Liver (tissue), 9 donors: ENCODE data around the gene AP1M2. TPM values are rescaled to one million over a fixed set of nuclear protein-coding genes. Genes with fewer than 3 reads are reported as not detected.

Source experiments
- DNase-seq: peaks from one replicate; pipeline ENCODE4 v3.0.0-alpha.2; 2017; ENCODE audit warnings: low spot score
- H3K27ac ChIP-seq, 2 donors: one replicate each; pipeline ENCODE4 v1.7.0; 2013; ENCODE audit warnings: inconsistent platforms in 2 of 2, low read length in 2 of 2, control low read depth in 1 of 2, low read depth in 1 of 2, mild to moderate bottlenecking in 1 of 2
- H3K27me3 ChIP-seq, 4 donors: one replicate each; pipeline versions ENCODE4 v1.6.1 to v1.7.0; 2013; ENCODE audit warnings: low read length in 3 of 4, inconsistent platforms in 1 of 4, mild to moderate bottlenecking in 1 of 4, moderate library complexity in 1 of 4; ENCODE audit not compliant: control insufficient read depth in 4 of 4, insufficient read depth in 4 of 4
- H3K36me3 ChIP-seq, 4 donors: one replicate each; pipeline versions ENCODE4 v1.6.1 to v1.7.0; 2013; ENCODE audit warnings: low read length in 3 of 4, mild to moderate bottlenecking in 3 of 4, low read depth in 1 of 4, moderate library complexity in 1 of 4; ENCODE audit not compliant: control insufficient read depth in 4 of 4, insufficient read depth in 3 of 4
- H3K4me1 ChIP-seq, 4 donors: one replicate each; pipeline versions ENCODE4 v1.6.1 to v1.7.0; 2013; ENCODE audit warnings: low read length in 3 of 4, mild to moderate bottlenecking in 3 of 4, moderate library complexity in 1 of 4; ENCODE audit not compliant: control insufficient read depth in 4 of 4, insufficient read depth in 4 of 4
- H3K4me3 ChIP-seq, 3 donors: one replicate each; pipeline versions ENCODE4 v1.6.1 to v1.7.0; 2013; ENCODE audit warnings: low read length in 3 of 3, control low read depth in 1 of 3, low read depth in 1 of 3, mild to moderate bottlenecking in 1 of 3
- H3K9ac ChIP-seq, 2 donors: one replicate each; pipeline ENCODE4 v1.7.0; 2013; ENCODE audit warnings: low read length in 2 of 2, mild to moderate bottlenecking in 2 of 2, moderate library complexity in 2 of 2, control low read depth in 1 of 2, low read depth in 1 of 2
- H3K9me3 ChIP-seq, 4 donors: one replicate each; pipeline versions ENCODE4 v1.6.1 to v1.7.0; 2013; ENCODE audit warnings: low read length in 3 of 4; ENCODE audit not compliant: control insufficient read depth in 4 of 4
- FOXA1 ChIP-seq: IDR thresholded peaks from 2 replicates; pipeline ENCODE4 v1.6.1; 2016; ENCODE audit warnings: antibody characterized with exemption
- FOXA2 ChIP-seq: IDR thresholded peaks from 2 replicates; pipeline ENCODE4 v1.6.1; 2016; ENCODE audit warnings: antibody characterized with exemption
- HNF4A ChIP-seq, 2 donors: conservative IDR thresholded peaks; 2 replicates each; pipeline ENCODE4 v1.6.1; 2016; ENCODE audit warnings: antibody characterized with exemption in 2 of 2, mild to moderate bottlenecking in 2 of 2
- JUND ChIP-seq, 2 donors: IDR thresholded peaks; 2 replicates each; pipeline ENCODE4 v1.6.1; 2016; ENCODE audit warnings: antibody characterized with exemption in 2 of 2
- NR2F2 ChIP-seq: IDR thresholded peaks from 2 replicates; pipeline ENCODE4 v1.6.1; 2016; ENCODE audit warnings: antibody characterized with exemption
- RXRA ChIP-seq, 2 donors: IDR thresholded peaks; 2 replicates each; pipeline ENCODE4 v1.6.1; 2017 to 2018; ENCODE audit warnings: antibody characterized with exemption in 2 of 2, mild to moderate bottlenecking in 1 of 2
- SP1 ChIP-seq: IDR thresholded peaks from 2 replicates; pipeline ENCODE4 v1.6.1; 2018; ENCODE audit warnings: antibody characterized with exemption, mild to moderate bottlenecking
- TAF1 ChIP-seq: conservative IDR thresholded peaks from 2 replicates; pipeline ENCODE4 v1.6.1; 2016; ENCODE audit warnings: antibody characterized with exemption, mild to moderate bottlenecking
- YY1 ChIP-seq: IDR thresholded peaks from 2 replicates; pipeline ENCODE4 v1.6.1; 2016; ENCODE audit warnings: antibody characterized with exemption, mild to moderate bottlenecking
- WGBS: extraction: QIAGEN DNeasy Blood & Tissue Kit; methylation state at CpG from one replicate; pipeline ENCODE4 v1.1.7; 2013; 5-methylcytosine and 5-hydroxymethylcytosine counted together
- polyA plus RNA-seq, 2 donors: library from polyadenylated mRNA; stranded (reverse) in 1 of 2; unstranded in 1 of 2; fragments of 200-250 nt in 1 of 2; fragments of >200 nt in 1 of 2; fragmentation: Nextera tagmentation in 1 of 2; extraction: Ambion mirVana in 1 of 2; gene quantifications; one replicate each; pipeline versions ENCODE4 v1.2.1 to v1.2.3, GENCODE V29; 2013 to 2015
- total RNA-seq, 2 donors: library from RNA; depleted of rRNA; stranded (reverse); fragments of >200 nt; gene quantifications; one replicate each; pipeline ENCODE4 v1.2.3, GENCODE V29; 2014
- TF ChIP-seq, protein P1 (sequence below): IDR thresholded peaks from 2 replicates; pipeline ENCODE4 v1.6.1; 2016; ENCODE audit warnings: antibody characterized with exemption
- TF ChIP-seq, protein P2 (sequence below): IDR thresholded peaks from 2 replicates; pipeline ENCODE4 v1.6.1; 2016; ENCODE audit warnings: antibody characterized with exemption
- TF ChIP-seq, protein P3 (sequence below): IDR thresholded peaks from 2 replicates; pipeline ENCODE4 v1.6.1; 2016; ENCODE audit warnings: antibody characterized with exemption
- TF ChIP-seq, protein P4 (sequence below): fragments of 150-350 bp; IDR thresholded peaks from 2 replicates; pipeline ENCODE4 v1.5.1; 2017; ENCODE audit warnings: improper control_type of control experiment, low read depth, low read length; ENCODE audit not compliant: missing input control
- TF ChIP-seq, protein P5 (sequence below): IDR thresholded peaks from 2 replicates; pipeline ENCODE4 v1.6.1; 2016; ENCODE audit warnings: antibody characterized with exemption, mild to moderate bottlenecking
- donor health status: healthy.
- donor health status: healthy.
- donor health status: healthy.
- donor health status: healthy.
- donor health status: healthy.

The AP1M2 gene
- total and polyA plus RNA-seq, 4 donors: 0.42 to 1.3 (median 0.70) TPM

DNA sequence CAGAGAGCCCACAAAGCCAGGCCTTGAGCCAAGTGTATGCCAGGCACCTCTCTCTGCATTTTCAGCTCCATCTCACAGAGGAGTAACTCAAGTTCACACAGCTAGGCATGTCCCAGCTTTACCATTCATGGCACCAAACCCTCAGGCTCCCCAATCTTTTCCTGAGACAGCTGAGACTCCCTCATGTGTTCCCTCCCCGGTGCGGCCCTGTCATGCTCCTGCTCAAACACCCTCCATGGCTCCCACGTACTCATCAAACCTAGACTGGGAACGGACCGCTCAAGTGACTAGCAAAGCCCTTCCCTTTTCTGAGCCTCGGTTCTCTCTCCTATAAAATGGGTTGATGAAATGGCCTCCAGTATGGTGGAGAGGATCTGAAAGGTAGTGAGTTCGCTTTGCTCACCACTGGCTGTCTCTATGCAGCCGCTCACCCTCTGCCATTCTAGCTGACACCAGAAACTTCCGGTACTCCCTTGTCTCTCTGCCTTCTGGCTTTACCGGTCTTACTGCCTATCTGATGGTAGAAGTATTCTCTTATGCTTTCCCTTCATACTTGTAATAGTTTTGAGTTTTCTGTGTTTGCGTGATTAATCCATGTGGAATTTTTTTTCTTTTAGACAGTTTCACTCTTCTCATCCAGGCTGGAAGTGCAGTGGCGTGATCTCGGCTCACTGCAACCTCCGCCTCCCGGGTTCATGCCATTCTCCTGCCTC is 30.5 kb upstream of the AP1M2 start (continued):
- TF ChIP-seq, protein P1, sequence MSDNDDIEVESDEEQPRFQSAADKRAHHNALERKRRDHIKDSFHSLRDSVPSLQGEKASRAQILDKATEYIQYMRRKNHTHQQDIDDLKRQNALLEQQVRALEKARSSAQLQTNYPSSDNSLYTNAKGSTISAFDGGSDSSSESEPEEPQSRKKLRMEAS: no peak
- no peak for TF ChIP-seq RXRA (IDR thresholded peaks at IDR 0.05)

DNA sequence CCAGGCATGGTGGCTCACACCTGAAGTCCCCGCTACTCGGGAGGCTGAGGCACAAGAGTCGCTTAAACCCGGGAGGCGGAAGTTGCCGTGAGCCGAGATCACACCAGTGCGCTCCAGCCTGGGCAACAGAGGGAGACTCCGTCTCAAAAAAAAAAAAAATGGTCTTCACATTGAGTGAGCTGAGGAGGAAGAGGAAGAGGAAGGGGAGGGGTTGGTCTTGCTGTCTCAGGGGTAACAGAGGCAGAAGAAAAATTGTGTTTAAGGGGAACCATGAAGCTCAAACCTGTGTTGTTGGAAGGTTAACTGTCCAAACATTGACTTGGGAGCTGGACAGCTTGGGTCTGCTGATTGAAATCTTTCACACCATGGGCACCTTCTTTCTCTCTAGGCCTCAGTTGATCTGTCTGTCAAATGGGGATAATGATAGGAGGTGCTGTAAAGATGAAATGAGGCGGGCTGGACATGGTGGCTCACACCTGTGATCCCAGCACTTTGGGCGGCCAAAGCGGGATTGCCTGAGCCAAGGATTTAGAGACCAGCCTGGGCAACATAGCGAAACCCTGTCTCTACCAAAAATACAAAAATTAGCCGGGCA is 28.4 kb upstream of the AP1M2 start:
- 86% methylated on average over 14 of the region's 14 CpGs for WGBS
- Histone ChIP-seq H3K36me3 (no peaks in the 10 kb centered on the region), H3K27ac (no peak overlapping the region), H3K27me3 (no peaks in the 10 kb centered on the region), H3K4me3 (no peak overlapping the region), H3K4me1 (peaks cover 0 to 2% (median under 1%) of the 10 kb centered on the region in 4 donors), H3K9ac (no peak overlapping the region), H3K9me3 (no peaks in the 10 kb centered on the region)
- no peak for DNase-seq
- TF ChIP-seq, protein P2, sequence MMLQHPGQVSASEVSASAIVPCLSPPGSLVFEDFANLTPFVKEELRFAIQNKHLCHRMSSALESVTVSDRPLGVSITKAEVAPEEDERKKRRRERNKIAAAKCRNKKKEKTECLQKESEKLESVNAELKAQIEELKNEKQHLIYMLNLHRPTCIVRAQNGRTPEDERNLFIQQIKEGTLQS: no peak

DNA sequence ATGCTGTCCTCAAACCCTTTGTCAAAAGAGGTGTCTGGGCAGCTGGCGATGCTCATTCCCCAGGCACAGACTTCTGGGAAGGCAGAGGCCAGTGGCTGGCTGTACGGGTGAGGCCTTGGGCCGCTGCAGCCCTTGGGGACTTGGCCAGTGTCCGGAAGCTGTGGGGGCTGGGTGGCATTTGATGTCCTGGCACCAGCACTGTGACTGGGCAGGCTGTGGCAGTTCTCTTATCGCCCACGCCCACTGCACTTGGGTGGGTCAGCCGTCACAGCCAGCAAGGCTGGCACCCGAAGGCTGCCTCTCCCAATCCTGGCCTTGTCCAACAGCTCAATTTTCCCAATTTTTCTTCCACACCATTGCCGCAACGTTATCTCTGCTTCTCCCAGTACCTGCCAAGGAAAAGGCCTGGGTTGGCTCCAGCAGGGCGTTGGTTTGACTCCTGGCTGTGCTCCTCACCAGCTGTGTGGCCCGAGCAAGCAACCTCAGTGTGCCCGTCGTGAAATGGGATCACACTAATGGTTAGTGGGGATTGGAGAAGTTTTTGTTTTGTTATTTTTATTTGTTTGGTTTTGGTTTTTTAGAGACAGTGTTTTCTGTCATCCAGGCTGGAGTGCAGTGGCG is 25.5 kb upstream of the AP1M2 start:
- Histone ChIP-seq H3K27ac (no peak overlapping the region), H3K4me1 (peaks cover 0 to 2% (median under 1%) of the 10 kb centered on the region in 4 donors), H3K9me3 (no peaks in the 10 kb centered on the region), H3K27me3 (no peaks in the 10 kb centered on the region), H3K4me3 (no peak overlapping the region), H3K9ac (no peak overlapping the region), H3K36me3 (no peaks in the 10 kb centered on the region)
- no peak for DNase-seq
- TF ChIP-seq, protein P3, sequence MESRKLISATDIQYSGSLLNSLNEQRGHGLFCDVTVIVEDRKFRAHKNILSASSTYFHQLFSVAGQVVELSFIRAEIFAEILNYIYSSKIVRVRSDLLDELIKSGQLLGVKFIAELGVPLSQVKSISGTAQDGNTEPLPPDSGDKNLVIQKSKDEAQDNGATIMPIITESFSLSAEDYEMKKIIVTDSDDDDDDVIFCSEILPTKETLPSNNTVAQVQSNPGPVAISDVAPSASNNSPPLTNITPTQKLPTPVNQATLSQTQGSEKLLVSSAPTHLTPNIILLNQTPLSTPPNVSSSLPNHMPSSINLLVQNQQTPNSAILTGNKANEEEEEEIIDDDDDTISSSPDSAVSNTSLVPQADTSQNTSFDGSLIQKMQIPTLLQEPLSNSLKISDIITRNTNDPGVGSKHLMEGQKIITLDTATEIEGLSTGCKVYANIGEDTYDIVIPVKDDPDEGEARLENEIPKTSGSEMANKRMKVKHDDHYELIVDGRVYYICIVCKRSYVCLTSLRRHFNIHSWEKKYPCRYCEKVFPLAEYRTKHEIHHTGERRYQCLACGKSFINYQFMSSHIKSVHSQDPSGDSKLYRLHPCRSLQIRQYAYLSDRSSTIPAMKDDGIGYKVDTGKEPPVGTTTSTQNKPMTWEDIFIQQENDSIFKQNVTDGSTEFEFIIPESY: no peak
- no peak for TF ChIP-seq TAF1
- TF ChIP-seq, protein P4, sequence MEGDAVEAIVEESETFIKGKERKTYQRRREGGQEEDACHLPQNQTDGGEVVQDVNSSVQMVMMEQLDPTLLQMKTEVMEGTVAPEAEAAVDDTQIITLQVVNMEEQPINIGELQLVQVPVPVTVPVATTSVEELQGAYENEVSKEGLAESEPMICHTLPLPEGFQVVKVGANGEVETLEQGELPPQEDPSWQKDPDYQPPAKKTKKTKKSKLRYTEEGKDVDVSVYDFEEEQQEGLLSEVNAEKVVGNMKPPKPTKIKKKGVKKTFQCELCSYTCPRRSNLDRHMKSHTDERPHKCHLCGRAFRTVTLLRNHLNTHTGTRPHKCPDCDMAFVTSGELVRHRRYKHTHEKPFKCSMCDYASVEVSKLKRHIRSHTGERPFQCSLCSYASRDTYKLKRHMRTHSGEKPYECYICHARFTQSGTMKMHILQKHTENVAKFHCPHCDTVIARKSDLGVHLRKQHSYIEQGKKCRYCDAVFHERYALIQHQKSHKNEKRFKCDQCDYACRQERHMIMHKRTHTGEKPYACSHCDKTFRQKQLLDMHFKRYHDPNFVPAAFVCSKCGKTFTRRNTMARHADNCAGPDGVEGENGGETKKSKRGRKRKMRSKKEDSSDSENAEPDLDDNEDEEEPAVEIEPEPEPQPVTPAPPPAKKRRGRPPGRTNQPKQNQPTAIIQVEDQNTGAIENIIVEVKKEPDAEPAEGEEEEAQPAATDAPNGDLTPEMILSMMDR: no peak
- no peak for TF ChIP-seq SP1
- no peak for TF ChIP-seq NR2F2
- TF ChIP-seq FOXA2: no peak
- TF ChIP-seq YY1: no peak
- TF ChIP-seq, protein P2: no peak
- no peak for TF ChIP-seq JUND (IDR thresholded peaks at IDR 0.05)
- TF ChIP-seq FOXA1: no peak
- no peak for TF ChIP-seq HNF4A (conservative IDR thresholded peaks at IDR 0.05)
- no peak for TF ChIP-seq RXRA (IDR thresholded peaks at IDR 0.05)
- TF ChIP-seq, protein P5, sequence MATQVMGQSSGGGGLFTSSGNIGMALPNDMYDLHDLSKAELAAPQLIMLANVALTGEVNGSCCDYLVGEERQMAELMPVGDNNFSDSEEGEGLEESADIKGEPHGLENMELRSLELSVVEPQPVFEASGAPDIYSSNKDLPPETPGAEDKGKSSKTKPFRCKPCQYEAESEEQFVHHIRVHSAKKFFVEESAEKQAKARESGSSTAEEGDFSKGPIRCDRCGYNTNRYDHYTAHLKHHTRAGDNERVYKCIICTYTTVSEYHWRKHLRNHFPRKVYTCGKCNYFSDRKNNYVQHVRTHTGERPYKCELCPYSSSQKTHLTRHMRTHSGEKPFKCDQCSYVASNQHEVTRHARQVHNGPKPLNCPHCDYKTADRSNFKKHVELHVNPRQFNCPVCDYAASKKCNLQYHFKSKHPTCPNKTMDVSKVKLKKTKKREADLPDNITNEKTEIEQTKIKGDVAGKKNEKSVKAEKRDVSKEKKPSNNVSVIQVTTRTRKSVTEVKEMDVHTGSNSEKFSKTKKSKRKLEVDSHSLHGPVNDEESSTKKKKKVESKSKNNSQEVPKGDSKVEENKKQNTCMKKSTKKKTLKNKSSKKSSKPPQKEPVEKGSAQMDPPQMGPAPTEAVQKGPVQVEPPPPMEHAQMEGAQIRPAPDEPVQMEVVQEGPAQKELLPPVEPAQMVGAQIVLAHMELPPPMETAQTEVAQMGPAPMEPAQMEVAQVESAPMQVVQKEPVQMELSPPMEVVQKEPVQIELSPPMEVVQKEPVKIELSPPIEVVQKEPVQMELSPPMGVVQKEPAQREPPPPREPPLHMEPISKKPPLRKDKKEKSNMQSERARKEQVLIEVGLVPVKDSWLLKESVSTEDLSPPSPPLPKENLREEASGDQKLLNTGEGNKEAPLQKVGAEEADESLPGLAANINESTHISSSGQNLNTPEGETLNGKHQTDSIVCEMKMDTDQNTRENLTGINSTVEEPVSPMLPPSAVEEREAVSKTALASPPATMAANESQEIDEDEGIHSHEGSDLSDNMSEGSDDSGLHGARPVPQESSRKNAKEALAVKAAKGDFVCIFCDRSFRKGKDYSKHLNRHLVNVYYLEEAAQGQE: no peak
- TF ChIP-seq, protein P1: no peak
- 81% methylated on average over 15 of the region's 15 CpGs for WGBS
